ENCODE data around the gene SIDT2.

The SIDT2 gene

GRCh38 chr11:117189941-117190544, 11.5 kb downstream of the SIDT2 start:
- DNase-seq, result no peak

- DNase-seq, result no peak
Measured at GRCh38 chr11:117191680-117192400, 13.3 kb downstream of the SIDT2 start.

- no peak for DNase-seq
Measured at GRCh38 chr11:117192401-117192875, 13.9 kb downstream of the SIDT2 start.

- DNase-seq, result no peak
Measured at GRCh38 chr11:117193130-117194020, 14.8 kb downstream of the SIDT2 start.

GRCh38 chr11:117194267-117194666, 15.7 kb downstream of the SIDT2 start:
- DNase-seq, result no peak

- DNase-seq, result no peak
Measured at GRCh38 chr11:117195258-117195657, 16.7 kb downstream of the SIDT2 start.

- no peak for DNase-seq
Measured at GRCh38 chr11:117195761-117196160, 17.2 kb downstream of the SIDT2 start.

- DNase-seq, result no peak
Measured at GRCh38 chr11:117197006-117197405, 18.5 kb downstream of the SIDT2 start.

- no peak for DNase-seq
Measured at GRCh38 chr11:117197516-117198456, 19.2 kb downstream of the SIDT2 start.

GRCh38 chr11:117198613-117199012, 20.1 kb downstream of the SIDT2 start:
- DNase-seq, result no peak

- no peak for DNase-seq
Measured at GRCh38 chr11:117199053-117199915, 20.7 kb downstream of the SIDT2 start, which contains the start of gene TAGLN. TAGLN (plus strand) TSS chr11:117199370; CDS start chr11:117203014, 3,644 bp downstream.

- no peak for DNase-seq
Measured at GRCh38 chr11:117199916-117200812, 21.6 kb downstream of the SIDT2 start.

- no peak for DNase-seq
Measured at GRCh38 chr11:117200813-117201657, 22.5 kb downstream of the SIDT2 start.

- DNase-seq, result no peak
Measured at GRCh38 chr11:117201658-117202305, 23.2 kb downstream of the SIDT2 start.

- no peak for DNase-seq
Measured at GRCh38 chr11:117202386-117203068, 24.0 kb downstream of the SIDT2 start.

GRCh38 chr11:117203069-117203407, 24.5 kb downstream of the SIDT2 start:
- no peak for DNase-seq

GRCh38 chr11:117204283-117205080, 25.9 kb downstream of the SIDT2 start:
- no peak for DNase-seq
